Thoracic aorta (tissue), 2 donors: Measurements from ENCODE around the gene WRAP53. TPM values are rescaled to one million over a fixed set of nuclear protein-coding genes. Genes with fewer than 3 reads are reported as not detected.
A peak's percentile ranks its signal among the peaks of the same experiment; 100 is the strongest.

Source experiments
- ATAC-seq: fragments of 150-250 bp; one replicate; pipeline ENCODE4 v1.8.0; 2017; ENCODE audit warnings: low read depth; ENCODE audit not compliant: insufficient number of reproducible peaks, low FRiP score
- DNase-seq: peaks from one replicate; pipeline ENCODE4 v3.0.0-alpha.2; 2020; ENCODE audit warnings: low spot score
- H3K27ac ChIP-seq, 2 donors: fragments of 200-600 bp; sonication (generic); 1 replicate in 1 of 2; 2 replicates in 1 of 2; pipeline ENCODE4 v1.5.1; 2016; ENCODE audit warnings: mild to moderate bottlenecking in 2 of 2, moderate library complexity in 2 of 2
- H3K27me3 ChIP-seq: fragments of 200-600 bp; sonication (generic); replicated peaks from 2 replicates; pipeline ENCODE4 v1.6.0; 2016; ENCODE audit warnings: mild to moderate bottlenecking; ENCODE audit not compliant: insufficient read depth
- H3K36me3 ChIP-seq: fragments of 200-600 bp; sonication (generic); one replicate; pipeline ENCODE4 v1.5.1; 2016
- H3K4me1 ChIP-seq, 2 donors: fragments of 200-600 bp; sonication (generic); 1 replicate in 1 of 2; 2 replicates in 1 of 2; pipeline versions ENCODE4 v1.5.1 to v1.6.0; 2016; ENCODE audit warnings: low read depth in 2 of 2, mild to moderate bottlenecking in 1 of 2; ENCODE audit not compliant: control insufficient read depth in 1 of 2
- H3K4me3 ChIP-seq: fragments of 200-600 bp; sonication (generic); 2 replicates; pipeline ENCODE4 v1.5.1; 2016; ENCODE audit warnings: mild to moderate bottlenecking
- H3K9me3 ChIP-seq: fragments of 200-600 bp; sonication (generic); 2 replicates; pipeline ENCODE4 v1.5.1; 2016
- total RNA-seq, 2 donors: library from RNA; depleted of rRNA; stranded (reverse); fragments of >200 nt; gene quantifications; one replicate each; pipeline versions ENCODE4 v1.1.0 to v1.2.3, GENCODE V29; 2016
- TF ChIP-seq, protein P1 (sequence below): fragments of 200-600 bp; sonication (generic); IDR thresholded peaks from one replicate; pipeline ENCODE4 v1.5.1; 2019; ENCODE audit warnings: antibody characterized with exemption

Gene WRAP53
- total RNA-seq, 2 donors from 2014 or later = 2.9 to 3.4 TPM

DNA sequence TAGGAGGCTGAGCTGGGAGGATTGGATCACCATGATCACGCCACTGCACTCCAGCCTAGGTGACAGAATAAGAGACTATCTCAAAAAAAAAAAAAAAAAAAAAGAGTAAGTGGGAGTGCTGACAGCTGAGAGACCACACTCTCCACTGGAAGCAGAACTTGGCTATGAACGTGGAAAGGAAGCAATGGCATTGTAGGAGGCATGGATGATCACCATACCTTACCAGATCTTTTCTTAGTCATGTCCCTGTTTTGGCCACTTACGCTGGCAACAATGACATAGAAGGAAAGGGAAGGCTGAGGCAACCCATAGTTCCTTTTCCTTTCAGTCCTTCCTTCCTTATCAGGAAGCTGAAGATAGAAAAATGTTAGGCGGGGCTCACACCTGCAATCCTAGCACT, 41.3 kb upstream of the WRAP53 start:
- Histone ChIP-seq H3K27me3 (peaks cover 23% of the 10 kb centered on the region), H3K4me1 (peaks cover 14 to 22% of the 10 kb centered on the region in 2 donors), H3K4me3 (no peak overlapping the region), H3K27ac (no peak overlapping the region), H3K9me3 (no peaks in the 10 kb centered on the region), H3K36me3 (no peaks in the 10 kb centered on the region)
- TF ChIP-seq, protein P1, sequence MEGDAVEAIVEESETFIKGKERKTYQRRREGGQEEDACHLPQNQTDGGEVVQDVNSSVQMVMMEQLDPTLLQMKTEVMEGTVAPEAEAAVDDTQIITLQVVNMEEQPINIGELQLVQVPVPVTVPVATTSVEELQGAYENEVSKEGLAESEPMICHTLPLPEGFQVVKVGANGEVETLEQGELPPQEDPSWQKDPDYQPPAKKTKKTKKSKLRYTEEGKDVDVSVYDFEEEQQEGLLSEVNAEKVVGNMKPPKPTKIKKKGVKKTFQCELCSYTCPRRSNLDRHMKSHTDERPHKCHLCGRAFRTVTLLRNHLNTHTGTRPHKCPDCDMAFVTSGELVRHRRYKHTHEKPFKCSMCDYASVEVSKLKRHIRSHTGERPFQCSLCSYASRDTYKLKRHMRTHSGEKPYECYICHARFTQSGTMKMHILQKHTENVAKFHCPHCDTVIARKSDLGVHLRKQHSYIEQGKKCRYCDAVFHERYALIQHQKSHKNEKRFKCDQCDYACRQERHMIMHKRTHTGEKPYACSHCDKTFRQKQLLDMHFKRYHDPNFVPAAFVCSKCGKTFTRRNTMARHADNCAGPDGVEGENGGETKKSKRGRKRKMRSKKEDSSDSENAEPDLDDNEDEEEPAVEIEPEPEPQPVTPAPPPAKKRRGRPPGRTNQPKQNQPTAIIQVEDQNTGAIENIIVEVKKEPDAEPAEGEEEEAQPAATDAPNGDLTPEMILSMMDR = no peak
- no peak for ATAC-seq
- DNase-seq = no peak

DNA sequence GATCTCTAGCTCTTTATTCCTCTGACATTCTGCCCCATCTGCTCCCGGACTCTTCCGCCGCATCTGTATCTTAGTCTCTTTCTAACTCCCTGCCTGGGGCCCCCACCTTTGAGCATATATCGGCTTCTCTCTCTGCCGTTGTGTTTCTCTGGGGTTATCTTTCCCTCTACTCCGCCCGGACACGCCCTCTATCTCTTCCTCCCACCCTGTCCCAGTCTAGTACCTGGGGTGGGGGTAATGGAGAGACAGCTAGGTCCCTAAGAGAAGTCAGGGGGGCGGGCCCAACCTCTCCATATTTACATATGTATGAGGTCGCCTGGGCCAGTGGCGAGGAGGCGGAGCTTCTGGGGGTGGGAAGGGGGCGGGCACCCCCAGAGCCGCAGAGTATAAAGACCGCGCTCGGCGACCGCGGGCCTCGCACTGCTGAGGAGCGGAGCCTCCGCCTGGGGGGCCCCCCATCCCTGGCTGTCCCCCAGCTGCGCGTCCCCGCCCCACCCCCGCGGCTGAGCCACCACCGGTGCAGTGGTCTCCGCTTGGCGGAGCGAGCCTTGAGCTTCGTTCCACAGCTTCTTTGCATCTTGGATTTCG, 37.7 kb upstream of the WRAP53 start, which contains the start of gene ATP1B2:
Gene ATP1B2, plus strand, starts transcription at position 418 of the 588 bp plus-strand sequence. CDS start 593 bp downstream, outside the sequence.
- H3K4me1 ChIP-seq = peaks cover 14 to 22% of the 10 kb centered on the region in 2 donors
- no peaks in the 10 kb centered on the region for H3K36me3 ChIP-seq
- H3K27ac ChIP-seq = peak within 1 kb of the TSS in 1 of 2 donors; percentile 12
- DNase-seq (no peak), ATAC-seq (no peak)
- H3K4me3 ChIP-seq = peak within 1 kb of the TSS; percentile 63
- peaks cover 26% of the 10 kb centered on the region for H3K27me3 ChIP-seq
- TF ChIP-seq, protein P1 = no peak
- no peaks in the 10 kb centered on the region for H3K9me3 ChIP-seq

DNA sequence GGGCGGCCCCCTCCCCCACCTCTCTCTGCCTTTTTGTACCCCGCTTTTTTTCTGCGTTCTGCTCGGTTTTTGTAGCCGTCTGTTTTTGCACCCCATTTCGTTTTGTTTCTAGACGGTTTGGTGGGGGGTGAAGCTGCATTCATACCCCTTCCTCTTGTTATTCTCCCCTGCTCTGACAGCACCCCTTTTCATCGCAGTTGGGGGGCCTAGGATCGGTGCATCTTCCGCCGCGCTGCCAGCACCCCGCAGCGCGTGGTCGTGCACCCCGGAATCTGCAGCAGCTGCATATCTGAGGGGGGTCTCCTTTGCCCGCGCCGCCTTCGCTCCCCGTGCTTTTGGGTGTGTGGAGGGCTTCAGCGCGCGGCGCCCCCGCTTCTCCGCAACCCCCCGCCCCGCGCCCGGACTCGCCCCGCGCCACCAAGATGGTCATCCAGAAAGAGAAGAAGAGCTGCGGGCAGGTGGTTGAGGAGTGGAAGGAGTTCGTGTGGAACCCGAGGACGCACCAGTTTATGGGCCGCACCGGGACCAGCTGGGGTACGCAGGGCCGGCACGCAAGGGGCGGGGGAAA, 37.1 kb upstream of the WRAP53 start:
- H3K4me1 ChIP-seq = peaks cover 14 to 22% of the 10 kb centered on the region in 2 donors
- ATAC-seq (no peak), DNase-seq (no peak)
- H3K27ac ChIP-seq = peak overlapping the region in 1 of 2 donors; percentile 12
- H3K4me3 ChIP-seq = peak overlapping the region; percentile 63
- peaks cover 26% of the 10 kb centered on the region for H3K27me3 ChIP-seq
- H3K9me3 ChIP-seq = no peaks in the 10 kb centered on the region
- H3K36me3 ChIP-seq = no peaks in the 10 kb centered on the region
- TF ChIP-seq, protein P1 = no peak

DNA sequence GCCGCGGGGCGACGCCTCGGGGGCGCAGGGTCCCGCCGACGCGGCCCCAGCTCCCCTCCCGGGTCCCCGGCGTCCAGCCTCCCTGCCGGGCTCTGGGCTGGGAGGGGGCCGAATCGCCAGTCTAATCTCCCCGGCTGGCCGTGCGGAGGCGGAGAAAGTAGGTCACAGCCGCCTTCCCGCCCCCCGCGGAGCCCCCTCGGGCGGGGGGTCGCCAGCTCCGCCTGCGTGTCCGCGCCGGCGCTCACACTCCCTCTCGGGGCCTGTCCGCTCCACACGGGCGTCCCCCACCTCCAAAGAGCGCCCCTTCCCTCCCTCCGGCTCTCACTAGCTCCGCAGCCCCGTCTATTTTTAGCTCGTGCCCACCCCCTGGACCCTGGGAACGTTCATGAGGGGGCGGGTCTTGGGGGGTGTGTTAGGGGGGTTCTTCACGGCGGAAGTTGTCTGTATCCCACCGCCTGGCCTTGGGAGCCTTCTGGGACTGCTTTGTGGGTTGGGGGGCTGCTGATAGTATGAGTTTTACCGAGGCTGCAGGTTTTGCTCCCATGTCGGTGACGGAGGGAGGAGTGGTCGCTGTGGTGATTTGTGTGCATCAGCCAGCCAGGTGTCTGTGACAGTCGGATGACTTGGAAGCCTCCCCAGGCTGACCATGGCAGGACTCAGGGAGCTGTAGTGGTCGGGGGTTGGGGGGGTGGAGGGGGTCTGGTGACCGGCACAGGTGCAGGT, 36.5 kb upstream of the WRAP53 start:
- Histone ChIP-seq H3K9me3 (no peaks in the 10 kb centered on the region), H3K4me3 (peak overlapping the region; percentile 63), H3K4me1 (peaks cover 14 to 22% of the 10 kb centered on the region in 2 donors), H3K36me3 (no peaks in the 10 kb centered on the region), H3K27ac (peak overlapping the region in 1 of 2 donors; percentile 12), H3K27me3 (peaks cover 26% of the 10 kb centered on the region)
- DNase-seq (no peak), ATAC-seq (no peak)
- TF ChIP-seq, protein P1 = no peak
